GM23338 (cell line): ENCODE data around the gene TACC3. TPM values are rescaled to one million over a fixed set of nuclear protein-coding genes. Genes with fewer than 3 reads are reported as not detected.

Experiments
- ATAC-seq: fragments of 200-7000 bp; cut with Tn5 transposase; 3 replicates; pipeline ENCODE4 v1.9.1; 2020
- DNase-seq: peaks from one replicate; pipeline ENCODE4 v3.0.0-alpha.2; 2015; ENCODE audit warnings: low spot score
- H2AFZ ChIP-seq: fragments of 200-600 bp; sonication (generic); 2 replicates; pipeline ENCODE4 v1.8.0; 2016; ENCODE audit warnings: antibody characterized with exemption, mild to moderate bottlenecking, moderate library complexity
- H3F3A ChIP-seq: fragments of 200-600 bp; sonication (generic); replicated peaks from 2 replicates; pipeline ENCODE4 v1.8.0; 2017; ENCODE audit warnings: antibody characterized with exemption, mixed run types, low read depth
- H3K27ac ChIP-seq: fragments of 200-600 bp; sonication (generic); 2 replicates; pipeline ENCODE4 v1.6.1; 2016; ENCODE audit warnings: low read depth
- H3K27me3 ChIP-seq: fragments of 200-600 bp; sonication (generic); 2 replicates; pipeline ENCODE4 v1.8.0; 2016; ENCODE audit warnings: mild to moderate bottlenecking, mixed run types, moderate library complexity; ENCODE audit not compliant: insufficient read depth
- H3K36me3 ChIP-seq: fragments of 200-600 bp; sonication (generic); 2 replicates; pipeline ENCODE4 v1.8.0; 2016; ENCODE audit warnings: mild to moderate bottlenecking; ENCODE audit not compliant: insufficient read depth
- H3K4me1 ChIP-seq: fragments of 200-600 bp; sonication (generic); 2 replicates; pipeline ENCODE4 v1.8.0; 2016; ENCODE audit warnings: mild to moderate bottlenecking, moderate library complexity; ENCODE audit not compliant: insufficient read depth
- H3K4me2 ChIP-seq: fragments of 200-600 bp; sonication (generic); 2 replicates; pipeline ENCODE4 v1.7.1; 2017; ENCODE audit warnings: mixed run types
- H3K4me3 ChIP-seq: fragments of 200-600 bp; sonication (generic); 2 replicates; pipeline ENCODE4 v1.6.1; 2016; ENCODE audit warnings: mixed run types
- H3K79me2 ChIP-seq: fragments of 200-600 bp; sonication (generic); replicated peaks from 2 replicates; pipeline ENCODE4 v1.8.0; 2017; ENCODE audit warnings: mild to moderate bottlenecking; ENCODE audit not compliant: insufficient read depth
- H3K9me2 ChIP-seq: fragments of 200-600 bp; sonication (generic); 2 replicates; pipeline ENCODE4 v1.8.0; 2017; ENCODE audit not compliant: insufficient read depth
- H4K20me1 ChIP-seq: fragments of 200-600 bp; sonication (generic); replicated peaks from 2 replicates; pipeline ENCODE4 v1.8.0; 2017; ENCODE audit warnings: mild to moderate bottlenecking; ENCODE audit not compliant: insufficient read depth
- H3K27ac Mint-ChIP-seq: 2 replicates; pipeline ENCODE4 v1.8.0; 2020; ENCODE audit warnings: inconsistent platforms, mild to moderate bottlenecking, moderate library complexity, mixed read lengths
- H3K27me3 Mint-ChIP-seq: 3 replicates; pipeline ENCODE4 v1.8.0; 2022; ENCODE audit warnings: low read depth, mild to moderate bottlenecking, moderate library complexity, mixed read lengths, inconsistent platforms; ENCODE audit not compliant: insufficient read depth, poor library complexity
- H3K36me3 Mint-ChIP-seq: 3 replicates; pipeline ENCODE4 v1.8.0; 2021; ENCODE audit warnings: low read depth, mild to moderate bottlenecking, inconsistent platforms, moderate library complexity, mixed read lengths
- H3K4me1 Mint-ChIP-seq: 3 replicates; pipeline ENCODE4 v1.8.0; 2020; ENCODE audit warnings: mild to moderate bottlenecking, inconsistent platforms, mixed read lengths
- H3K4me3 Mint-ChIP-seq: 3 replicates; pipeline ENCODE4 v1.8.0; 2021; ENCODE audit warnings: moderate library complexity, mild to moderate bottlenecking, inconsistent platforms, mixed read lengths
- H3K9me3 Mint-ChIP-seq: 3 replicates; pipeline ENCODE4 v1.8.0; 2020; ENCODE audit warnings: moderate library complexity, mild to moderate bottlenecking, inconsistent platforms, mixed read lengths
- CREB1 ChIP-seq: fragments of 250-450 bp; sonication (Bioruptor Pico); IDR thresholded peaks from 2 replicates; pipeline ENCODE4 v1.5.0; 2020; ENCODE audit warnings: low read depth, mild to moderate bottlenecking, moderate library complexity
- EZH2 ChIP-seq: fragments of 200-600 bp; sonication (generic); IDR thresholded peaks from one replicate; pipeline ENCODE4 v1.8.0; 2017; ENCODE audit warnings: antibody characterized with exemption, mild to moderate bottlenecking, low read depth; ENCODE audit not compliant: unreplicated experiment
- EZH2phosphoT487 ChIP-seq: fragments of 200-600 bp; sonication (generic); IDR thresholded peaks from one replicate; pipeline ENCODE4 v1.8.1; 2018; ENCODE audit warnings: antibody characterized with exemption; ENCODE audit not compliant: unreplicated experiment
- JUNB ChIP-seq: IDR thresholded peaks from one replicate; pipeline ENCODE4 v1.6.1; 2016; ENCODE audit warnings: antibody characterized with exemption; ENCODE audit not compliant: unreplicated experiment
- NANOG ChIP-seq: IDR thresholded peaks from 2 replicates; pipeline ENCODE4 v1.6.1; 2016; ENCODE audit warnings: antibody characterized with exemption, borderline replicate concordance
- POLR2AphosphoS5 ChIP-seq: IDR thresholded peaks from 2 replicates; pipeline ENCODE4 v1.6.1; 2016; ENCODE audit warnings: antibody characterized with exemption, low read depth
- STAT1 ChIP-seq: IDR thresholded peaks from one replicate; pipeline ENCODE4 v1.6.1; 2016; ENCODE audit warnings: antibody characterized with exemption; ENCODE audit not compliant: unreplicated experiment
- ZNF114 ChIP-seq: fragments of 250-450 bp; sonication (Bioruptor Pico); IDR thresholded peaks from 2 replicates; pipeline ENCODE4 v1.5.0; 2020; ENCODE audit warnings: mild to moderate bottlenecking, moderate library complexity
- ZNF331 ChIP-seq: fragments of 250-450 bp; sonication (Bioruptor Pico); IDR thresholded peaks from 2 replicates; pipeline ENCODE4 v1.5.0; 2020; ENCODE audit warnings: low read depth, mild to moderate bottlenecking, moderate library complexity
- ZNF462 ChIP-seq: fragments of 250-450 bp; sonication (Bioruptor Pico); IDR thresholded peaks from 2 replicates; pipeline ENCODE4 v1.5.0; 2020; ENCODE audit warnings: mild to moderate bottlenecking, moderate library complexity
- polyA plus RNA-seq: library from polyadenylated mRNA; unstranded; fragments of >200 nt; fragmentation: Nextera tagmentation; extraction: Ambion mirVana; gene quantifications from 2 replicates; pipeline ENCODE4 v1.2.1, GENCODE V29; 2016
- total RNA-seq: library from RNA; depleted of rRNA; stranded (reverse); fragments of >200 nt; shearing (Covaris generic); gene quantifications from 2 replicates; pipeline ENCODE4 v1.2.3, GENCODE V29; 2014
- TF ChIP-seq, protein P1 (sequence below): IDR thresholded peaks from one replicate; pipeline ENCODE4 v1.6.1; 2018; ENCODE audit warnings: antibody characterized with exemption; ENCODE audit not compliant: unreplicated experiment
- TF ChIP-seq, protein P2 (sequence below): IDR thresholded peaks from 2 replicates; pipeline ENCODE4 v1.6.1; 2016; ENCODE audit warnings: antibody characterized with exemption
- TF ChIP-seq, protein P3 (sequence below), 2 experiments: fragments of 200-600 bp in 1 of 2; sonication (generic) in 1 of 2; conservative IDR thresholded peaks; 2 replicates each; pipeline versions ENCODE4 v1.5.1 to v1.6.1; 2016 to 2017; ENCODE audit warnings: antibody characterized with exemption in 2 of 2, low read depth in 2 of 2, mild to moderate bottlenecking in 2 of 2, moderate library complexity in 1 of 2

TACC3 gene
- total and polyA plus RNA-seq, 2 experiments from 2014 or later: 120 TPM

DNA sequence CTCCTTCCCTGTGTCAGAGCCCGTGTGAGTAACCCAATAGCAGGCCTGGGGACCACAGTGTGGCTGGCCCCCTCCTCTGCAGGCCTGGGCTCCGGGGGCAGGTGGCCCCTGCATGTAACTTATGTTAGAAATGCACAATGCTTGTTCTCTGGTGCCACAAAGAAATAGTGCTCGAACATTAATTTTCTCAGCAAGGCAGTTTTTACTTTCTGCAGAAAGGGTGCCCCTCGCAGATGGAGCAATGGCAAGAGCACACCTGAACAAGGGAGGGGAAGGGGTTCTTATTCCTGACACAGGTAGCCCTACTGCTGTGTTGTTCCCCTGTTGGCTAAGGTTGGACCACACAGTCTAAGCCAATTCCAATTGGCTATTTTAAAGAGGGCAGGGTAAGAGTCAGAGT lies 17.1 kb downstream of the TACC3 start:
- Mint-ChIP-seq H3K36me3 (peaks cover 96% of the 10 kb centered on the region), H3K4me1 (no peaks in the 10 kb centered on the region; the same call in 2 of the 3 replicates), H3K27ac (no peak overlapping the region), H3K4me3 (no peak overlapping the region), H3K9me3 (peaks cover 31% of the 10 kb centered on the region), H3K27me3 (peaks cover 29% of the 10 kb centered on the region)
- Histone ChIP-seq H3K4me1 (no peaks in the 10 kb centered on the region), H3K36me3 (peaks cover 65% of the 10 kb centered on the region), H3K79me2 (peaks cover 10% of the 10 kb centered on the region; the same call in 1 of the 2 replicates), H3K4me2 (no peak overlapping the region), H2AFZ (no peak overlapping the region), H3K4me3 (no peak overlapping the region), H3F3A (peaks cover 5% of the 10 kb centered on the region; the same call in 1 of the 2 replicates), H3K27me3 (no peaks in the 10 kb centered on the region), H3K9me2 (no peaks in the 10 kb centered on the region), H4K20me1 (0 out of 2 replicates have a peak, but pooled peaks cover 4% of the 10 kb centered on the region), H3K27ac (no peak overlapping the region)
- ATAC-seq (no peak), DNase-seq (no peak)
- TF ChIP-seq EZH2phosphoT487 (no peak), CREB1 (CRISPR knock-in tag) (no peak), JUNB (no peak), ZNF331 (CRISPR knock-in tag) (no peak), POLR2AphosphoS5 (no peak), STAT1 (no peak), NANOG (no peak), EZH2 (no peak), ZNF114 (CRISPR knock-in tag) (no peak), ZNF462 (CRISPR knock-in tag) (no peak)
- TF ChIP-seq, protein P1, sequence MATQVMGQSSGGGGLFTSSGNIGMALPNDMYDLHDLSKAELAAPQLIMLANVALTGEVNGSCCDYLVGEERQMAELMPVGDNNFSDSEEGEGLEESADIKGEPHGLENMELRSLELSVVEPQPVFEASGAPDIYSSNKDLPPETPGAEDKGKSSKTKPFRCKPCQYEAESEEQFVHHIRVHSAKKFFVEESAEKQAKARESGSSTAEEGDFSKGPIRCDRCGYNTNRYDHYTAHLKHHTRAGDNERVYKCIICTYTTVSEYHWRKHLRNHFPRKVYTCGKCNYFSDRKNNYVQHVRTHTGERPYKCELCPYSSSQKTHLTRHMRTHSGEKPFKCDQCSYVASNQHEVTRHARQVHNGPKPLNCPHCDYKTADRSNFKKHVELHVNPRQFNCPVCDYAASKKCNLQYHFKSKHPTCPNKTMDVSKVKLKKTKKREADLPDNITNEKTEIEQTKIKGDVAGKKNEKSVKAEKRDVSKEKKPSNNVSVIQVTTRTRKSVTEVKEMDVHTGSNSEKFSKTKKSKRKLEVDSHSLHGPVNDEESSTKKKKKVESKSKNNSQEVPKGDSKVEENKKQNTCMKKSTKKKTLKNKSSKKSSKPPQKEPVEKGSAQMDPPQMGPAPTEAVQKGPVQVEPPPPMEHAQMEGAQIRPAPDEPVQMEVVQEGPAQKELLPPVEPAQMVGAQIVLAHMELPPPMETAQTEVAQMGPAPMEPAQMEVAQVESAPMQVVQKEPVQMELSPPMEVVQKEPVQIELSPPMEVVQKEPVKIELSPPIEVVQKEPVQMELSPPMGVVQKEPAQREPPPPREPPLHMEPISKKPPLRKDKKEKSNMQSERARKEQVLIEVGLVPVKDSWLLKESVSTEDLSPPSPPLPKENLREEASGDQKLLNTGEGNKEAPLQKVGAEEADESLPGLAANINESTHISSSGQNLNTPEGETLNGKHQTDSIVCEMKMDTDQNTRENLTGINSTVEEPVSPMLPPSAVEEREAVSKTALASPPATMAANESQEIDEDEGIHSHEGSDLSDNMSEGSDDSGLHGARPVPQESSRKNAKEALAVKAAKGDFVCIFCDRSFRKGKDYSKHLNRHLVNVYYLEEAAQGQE: no peak
- TF ChIP-seq, protein P2, sequence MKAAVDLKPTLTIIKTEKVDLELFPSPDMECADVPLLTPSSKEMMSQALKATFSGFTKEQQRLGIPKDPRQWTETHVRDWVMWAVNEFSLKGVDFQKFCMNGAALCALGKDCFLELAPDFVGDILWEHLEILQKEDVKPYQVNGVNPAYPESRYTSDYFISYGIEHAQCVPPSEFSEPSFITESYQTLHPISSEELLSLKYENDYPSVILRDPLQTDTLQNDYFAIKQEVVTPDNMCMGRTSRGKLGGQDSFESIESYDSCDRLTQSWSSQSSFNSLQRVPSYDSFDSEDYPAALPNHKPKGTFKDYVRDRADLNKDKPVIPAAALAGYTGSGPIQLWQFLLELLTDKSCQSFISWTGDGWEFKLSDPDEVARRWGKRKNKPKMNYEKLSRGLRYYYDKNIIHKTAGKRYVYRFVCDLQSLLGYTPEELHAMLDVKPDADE: no peak
- TF ChIP-seq, protein P3, sequence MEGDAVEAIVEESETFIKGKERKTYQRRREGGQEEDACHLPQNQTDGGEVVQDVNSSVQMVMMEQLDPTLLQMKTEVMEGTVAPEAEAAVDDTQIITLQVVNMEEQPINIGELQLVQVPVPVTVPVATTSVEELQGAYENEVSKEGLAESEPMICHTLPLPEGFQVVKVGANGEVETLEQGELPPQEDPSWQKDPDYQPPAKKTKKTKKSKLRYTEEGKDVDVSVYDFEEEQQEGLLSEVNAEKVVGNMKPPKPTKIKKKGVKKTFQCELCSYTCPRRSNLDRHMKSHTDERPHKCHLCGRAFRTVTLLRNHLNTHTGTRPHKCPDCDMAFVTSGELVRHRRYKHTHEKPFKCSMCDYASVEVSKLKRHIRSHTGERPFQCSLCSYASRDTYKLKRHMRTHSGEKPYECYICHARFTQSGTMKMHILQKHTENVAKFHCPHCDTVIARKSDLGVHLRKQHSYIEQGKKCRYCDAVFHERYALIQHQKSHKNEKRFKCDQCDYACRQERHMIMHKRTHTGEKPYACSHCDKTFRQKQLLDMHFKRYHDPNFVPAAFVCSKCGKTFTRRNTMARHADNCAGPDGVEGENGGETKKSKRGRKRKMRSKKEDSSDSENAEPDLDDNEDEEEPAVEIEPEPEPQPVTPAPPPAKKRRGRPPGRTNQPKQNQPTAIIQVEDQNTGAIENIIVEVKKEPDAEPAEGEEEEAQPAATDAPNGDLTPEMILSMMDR (conservative IDR thresholded peaks at IDR 0.05; ENCODE audit: low read depth in 2 of 2): no peak
